Loucy (cell line): ENCODE results near the gene ZCCHC3.

Experiments
- H2AFZ ChIP-seq: fragments of 200-600 bp; sonication (generic); 2 replicates; pipeline ENCODE4 v1.6.0; 2016; ENCODE audit warnings: antibody characterized with exemption, mild to moderate bottlenecking, low read length, moderate library complexity
- H3F3A ChIP-seq: fragments of 200-600 bp; 2 replicates; pipeline ENCODE4 v1.6.0; 2016; ENCODE audit warnings: antibody characterized with exemption, low read depth, mild to moderate bottlenecking
- H3K27me3 ChIP-seq: fragments of 200-600 bp; sonication (generic); 2 replicates; pipeline ENCODE4 v1.6.1; 2014; ENCODE audit warnings: low read length, mild to moderate bottlenecking; ENCODE audit not compliant: insufficient read depth, poor library complexity, severe bottlenecking
- H3K36me3 ChIP-seq: fragments of 200-600 bp; sonication (generic); 2 replicates; pipeline ENCODE4 v1.6.1; 2016; ENCODE audit warnings: low read length; ENCODE audit not compliant: insufficient read depth
- H3K4me1 ChIP-seq: fragments of 200-600 bp; sonication (generic); 2 replicates; pipeline ENCODE4 v1.5.1; 2014; ENCODE audit warnings: low read length, mild to moderate bottlenecking; ENCODE audit not compliant: insufficient read depth, poor library complexity, severe bottlenecking
- H3K4me2 ChIP-seq: fragments of 200-600 bp; sonication (generic); 2 replicates; pipeline ENCODE4 v1.6.0; 2014; ENCODE audit warnings: antibody characterized with exemption, low read length, low read depth, mild to moderate bottlenecking; ENCODE audit not compliant: poor library complexity, severe bottlenecking
- H3K4me3 ChIP-seq: fragments of 200-600 bp; sonication (generic); 2 replicates; pipeline ENCODE4 v1.5.1; 2014; ENCODE audit warnings: low read length, mild to moderate bottlenecking, mixed read lengths; ENCODE audit not compliant: poor library complexity, severe bottlenecking
- H3K79me2 ChIP-seq: fragments of 200-600 bp; sonication (generic); 2 replicates; pipeline ENCODE4 v1.6.1; 2014; ENCODE audit warnings: low read length; ENCODE audit not compliant: insufficient read depth
- H3K9ac ChIP-seq: fragments of 200-600 bp; sonication (generic); 2 replicates; pipeline ENCODE4 v1.6.0; 2014; ENCODE audit warnings: mild to moderate bottlenecking, low read depth, low read length, moderate library complexity; ENCODE audit not compliant: poor library complexity, severe bottlenecking
- H3K9me2 ChIP-seq: fragments of 200-600 bp; sonication (generic); replicated peaks from 2 replicates; pipeline ENCODE4 v1.6.1; 2016; ENCODE audit warnings: low read depth, low read length, mixed read lengths
- H3K9me3 ChIP-seq: fragments of 200-600 bp; sonication (generic); 2 replicates; pipeline ENCODE4 v1.6.1; 2014; ENCODE audit warnings: mild to moderate bottlenecking, antibody characterized with exemption, low read length, low read depth; ENCODE audit not compliant: insufficient read depth
- H4K20me1 ChIP-seq: fragments of 200-600 bp; sonication (generic); 2 replicates; pipeline ENCODE4 v1.6.0; 2014; ENCODE audit warnings: antibody characterized with exemption, low read length, mild to moderate bottlenecking; ENCODE audit not compliant: insufficient read depth, poor library complexity, severe bottlenecking
- EZH2phosphoT487 ChIP-seq: fragments of 200-600 bp; IDR thresholded peaks from 2 replicates; pipeline ENCODE4 v1.6.1; 2018; ENCODE audit warnings: antibody characterized with exemption, mild to moderate bottlenecking, moderate library complexity, borderline replicate concordance
- TF ChIP-seq, protein P1 (sequence below): fragments of 200-600 bp; sonication (generic); conservative IDR thresholded peaks from 2 replicates; pipeline ENCODE4 v1.5.1; 2014; ENCODE audit warnings: mild to moderate bottlenecking, antibody characterized with exemption, low read length

Gene ZCCHC3

GRCh38 chr20:341682-342081 is 44.3 kb downstream of the ZCCHC3 start:
- Histone ChIP-seq H3K4me2 (no peak overlapping the region), H3K27me3 (no peaks in the 10 kb centered on the region), H3F3A (0 out of 2 replicates have a peak, but pooled peaks cover 3% of the 10 kb centered on the region), H3K79me2 (no peaks in the 10 kb centered on the region), H3K9me2 (no peaks in the 10 kb centered on the region), H3K4me3 (no peak overlapping the region), H3K9me3 (no peaks in the 10 kb centered on the region), H3K9ac (no peak overlapping the region), H3K36me3 (no peaks in the 10 kb centered on the region), H2AFZ (no peak overlapping the region), H4K20me1 (no peaks in the 10 kb centered on the region), H3K4me1 (peaks cover 12% of the 10 kb centered on the region)
- TF ChIP-seq, protein P1, sequence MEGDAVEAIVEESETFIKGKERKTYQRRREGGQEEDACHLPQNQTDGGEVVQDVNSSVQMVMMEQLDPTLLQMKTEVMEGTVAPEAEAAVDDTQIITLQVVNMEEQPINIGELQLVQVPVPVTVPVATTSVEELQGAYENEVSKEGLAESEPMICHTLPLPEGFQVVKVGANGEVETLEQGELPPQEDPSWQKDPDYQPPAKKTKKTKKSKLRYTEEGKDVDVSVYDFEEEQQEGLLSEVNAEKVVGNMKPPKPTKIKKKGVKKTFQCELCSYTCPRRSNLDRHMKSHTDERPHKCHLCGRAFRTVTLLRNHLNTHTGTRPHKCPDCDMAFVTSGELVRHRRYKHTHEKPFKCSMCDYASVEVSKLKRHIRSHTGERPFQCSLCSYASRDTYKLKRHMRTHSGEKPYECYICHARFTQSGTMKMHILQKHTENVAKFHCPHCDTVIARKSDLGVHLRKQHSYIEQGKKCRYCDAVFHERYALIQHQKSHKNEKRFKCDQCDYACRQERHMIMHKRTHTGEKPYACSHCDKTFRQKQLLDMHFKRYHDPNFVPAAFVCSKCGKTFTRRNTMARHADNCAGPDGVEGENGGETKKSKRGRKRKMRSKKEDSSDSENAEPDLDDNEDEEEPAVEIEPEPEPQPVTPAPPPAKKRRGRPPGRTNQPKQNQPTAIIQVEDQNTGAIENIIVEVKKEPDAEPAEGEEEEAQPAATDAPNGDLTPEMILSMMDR = no peak
- TF ChIP-seq EZH2phosphoT487 = no peak

DNA sequence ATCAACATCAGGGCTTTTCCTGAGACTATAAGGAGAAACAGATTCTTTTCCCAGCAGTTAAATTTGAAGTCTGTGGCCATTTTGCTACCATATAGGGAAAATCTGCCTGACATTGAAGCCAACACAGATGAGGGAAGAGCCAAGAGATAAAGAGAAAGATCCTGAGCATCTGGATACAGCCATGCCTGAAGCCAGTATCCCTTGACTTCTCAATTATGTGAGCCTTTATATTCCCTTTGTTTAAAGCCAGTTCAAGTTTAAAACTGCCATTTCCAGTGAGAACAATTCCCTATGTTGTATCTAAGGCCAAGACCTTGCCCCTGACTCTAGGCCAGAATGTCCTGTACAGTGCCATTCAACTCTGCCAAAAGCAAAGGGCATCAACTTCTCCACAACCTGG is 45.7 kb downstream of the ZCCHC3 start:
- no peak overlapping the region for H3K4me2 ChIP-seq

GRCh38 chr20:346033-346639 is 48.8 kb downstream of the ZCCHC3 start:
- Histone ChIP-seq H3K79me2 (no peaks in the 10 kb centered on the region), H3K9ac (no peak overlapping the region), H3F3A (0 out of 2 replicates have a peak, but pooled peaks cover 3% of the 10 kb centered on the region), H3K9me2 (no peaks in the 10 kb centered on the region), H2AFZ (no peak overlapping the region), H3K4me3 (no peak overlapping the region), H3K9me3 (no peaks in the 10 kb centered on the region), H3K4me2 (no peak overlapping the region), H3K27me3 (no peaks in the 10 kb centered on the region), H4K20me1 (no peaks in the 10 kb centered on the region), H3K4me1 (peaks cover 15% of the 10 kb centered on the region), H3K36me3 (no peaks in the 10 kb centered on the region)
- TF ChIP-seq, protein P1 = no peak
- no peak for TF ChIP-seq EZH2phosphoT487

More for the DNA sequence above, 45.7 kb downstream of the ZCCHC3 start:
- Histone ChIP-seq H3K9me3 (no peaks in the 10 kb centered on the region), H3K9me2 (no peaks in the 10 kb centered on the region), H3K4me1 (peaks cover 8% of the 10 kb centered on the region), H3K79me2 (no peaks in the 10 kb centered on the region), H3K36me3 (no peaks in the 10 kb centered on the region), H4K20me1 (no peaks in the 10 kb centered on the region), H3F3A (0 out of 2 replicates have a peak, but pooled peaks cover 3% of the 10 kb centered on the region), H3K4me3 (no peak overlapping the region), H3K9ac (no peak overlapping the region), H3K27me3 (no peaks in the 10 kb centered on the region), H2AFZ (no peak overlapping the region)
- TF ChIP-seq EZH2phosphoT487 = no peak
- TF ChIP-seq, protein P1 = no peak
